GM21528 (cell line): ENCODE data around the gene APOE.
"Not testable (repeated sequence)": the region's sequence is repeated elsewhere in the genome, so short reads cannot be mapped to it uniquely, and the experiment has no call there.

Source experiments
- ATAC-seq: cut with Tn5 transposase; IDR thresholded peaks from one replicate; pipeline ENCODE4 v1.9.1; 2021; ENCODE audit warnings: mild to moderate bottlenecking, moderate library complexity; ENCODE audit not compliant: unreplicated experiment, low FRiP score

APOE gene

DNA sequence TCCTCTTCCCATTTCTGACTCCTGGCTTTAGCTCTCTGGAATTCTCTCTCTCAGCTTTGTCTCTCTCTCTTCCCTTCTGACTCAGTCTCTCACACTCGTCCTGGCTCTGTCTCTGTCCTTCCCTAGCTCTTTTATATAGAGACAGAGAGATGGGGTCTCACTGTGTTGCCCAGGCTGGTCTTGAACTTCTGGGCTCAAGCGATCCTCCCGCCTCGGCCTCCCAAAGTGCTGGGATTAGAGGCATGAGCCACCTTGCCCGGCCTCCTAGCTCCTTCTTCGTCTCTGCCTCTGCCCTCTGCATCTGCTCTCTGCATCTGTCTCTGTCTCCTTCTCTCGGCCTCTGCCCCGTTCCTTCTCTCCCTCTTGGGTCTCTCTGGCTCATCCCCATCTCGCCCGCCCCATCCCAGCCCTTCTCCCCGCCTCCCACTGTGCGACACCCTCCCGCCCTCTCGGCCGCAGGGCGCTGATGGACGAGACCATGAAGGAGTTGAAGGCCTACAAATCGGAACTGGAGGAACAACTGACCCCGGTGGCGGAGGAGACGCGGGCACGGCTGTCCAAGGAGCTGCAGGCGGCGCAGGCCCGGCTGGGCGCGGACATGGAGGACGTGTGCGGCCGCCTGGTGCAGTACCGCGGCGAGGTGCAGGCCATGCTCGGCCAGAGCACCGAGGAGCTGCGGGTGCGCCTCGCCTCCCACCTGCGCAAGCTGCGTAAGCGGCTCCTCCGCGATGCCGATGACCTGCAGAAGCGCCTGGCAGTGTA is 2.7 kb downstream of the APOE start:
- ATAC-seq, result no peak

DNA sequence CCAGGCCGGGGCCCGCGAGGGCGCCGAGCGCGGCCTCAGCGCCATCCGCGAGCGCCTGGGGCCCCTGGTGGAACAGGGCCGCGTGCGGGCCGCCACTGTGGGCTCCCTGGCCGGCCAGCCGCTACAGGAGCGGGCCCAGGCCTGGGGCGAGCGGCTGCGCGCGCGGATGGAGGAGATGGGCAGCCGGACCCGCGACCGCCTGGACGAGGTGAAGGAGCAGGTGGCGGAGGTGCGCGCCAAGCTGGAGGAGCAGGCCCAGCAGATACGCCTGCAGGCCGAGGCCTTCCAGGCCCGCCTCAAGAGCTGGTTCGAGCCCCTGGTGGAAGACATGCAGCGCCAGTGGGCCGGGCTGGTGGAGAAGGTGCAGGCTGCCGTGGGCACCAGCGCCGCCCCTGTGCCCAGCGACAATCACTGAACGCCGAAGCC is 3.3 kb downstream of the APOE start:
- ATAC-seq, result no peak

DNA sequence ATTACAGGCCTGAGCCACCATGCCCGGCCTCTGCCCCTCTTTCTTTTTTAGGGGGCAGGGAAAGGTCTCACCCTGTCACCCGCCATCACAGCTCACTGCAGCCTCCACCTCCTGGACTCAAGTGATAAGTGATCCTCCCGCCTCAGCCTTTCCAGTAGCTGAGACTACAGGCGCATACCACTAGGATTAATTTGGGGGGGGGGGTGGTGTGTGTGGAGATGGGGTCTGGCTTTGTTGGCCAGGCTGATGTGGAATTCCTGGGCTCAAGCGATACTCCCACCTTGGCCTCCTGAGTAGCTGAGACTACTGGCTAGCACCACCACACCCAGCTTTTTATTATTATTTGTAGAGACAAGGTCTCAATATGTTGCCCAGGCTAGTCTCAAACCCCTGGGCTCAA is 4.2 kb downstream of the APOE start:
- no peak for ATAC-seq

DNA sequence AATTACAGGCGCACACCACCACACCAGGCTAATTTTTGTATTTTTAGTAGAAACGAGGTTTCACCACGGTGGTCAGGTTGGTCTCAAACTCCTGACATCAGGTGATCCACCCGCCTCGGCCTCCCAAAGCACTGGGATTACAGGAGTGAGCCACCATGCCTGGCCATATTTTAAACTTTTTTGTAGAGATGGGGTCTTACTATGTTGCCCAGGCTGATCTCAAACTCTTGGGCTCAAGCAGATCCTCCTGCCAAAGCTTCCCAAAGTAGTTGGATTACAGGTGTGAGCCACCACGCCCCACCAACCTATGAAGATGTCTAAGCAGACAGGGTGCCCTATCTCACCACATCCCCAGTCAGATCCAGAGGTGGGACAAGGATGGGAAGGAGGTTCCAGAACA is 6.3 kb downstream of the APOE start:
- ATAC-seq, result not testable (repeated sequence)

DNA sequence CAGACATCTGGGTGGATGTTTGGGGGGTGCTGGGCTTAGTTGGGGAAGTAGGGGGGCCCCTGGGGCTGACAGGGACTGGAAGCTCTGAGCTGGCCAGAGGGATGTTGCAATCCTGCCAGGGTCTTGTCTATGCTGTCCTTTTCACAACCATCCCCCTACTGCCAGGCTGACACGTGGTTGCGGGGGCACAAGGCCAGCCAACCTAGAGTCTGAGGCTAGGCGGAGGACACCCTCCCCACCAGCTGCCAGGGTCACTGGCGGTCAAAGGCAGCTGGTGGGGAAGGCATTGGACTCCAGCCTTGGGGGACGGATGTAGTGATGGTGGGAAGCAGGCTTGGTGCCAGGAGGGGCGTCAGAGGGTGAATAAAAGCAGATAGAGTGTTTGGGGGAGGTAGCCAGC is 7.3 kb downstream of the APOE start:
- ATAC-seq, result no peak

DNA sequence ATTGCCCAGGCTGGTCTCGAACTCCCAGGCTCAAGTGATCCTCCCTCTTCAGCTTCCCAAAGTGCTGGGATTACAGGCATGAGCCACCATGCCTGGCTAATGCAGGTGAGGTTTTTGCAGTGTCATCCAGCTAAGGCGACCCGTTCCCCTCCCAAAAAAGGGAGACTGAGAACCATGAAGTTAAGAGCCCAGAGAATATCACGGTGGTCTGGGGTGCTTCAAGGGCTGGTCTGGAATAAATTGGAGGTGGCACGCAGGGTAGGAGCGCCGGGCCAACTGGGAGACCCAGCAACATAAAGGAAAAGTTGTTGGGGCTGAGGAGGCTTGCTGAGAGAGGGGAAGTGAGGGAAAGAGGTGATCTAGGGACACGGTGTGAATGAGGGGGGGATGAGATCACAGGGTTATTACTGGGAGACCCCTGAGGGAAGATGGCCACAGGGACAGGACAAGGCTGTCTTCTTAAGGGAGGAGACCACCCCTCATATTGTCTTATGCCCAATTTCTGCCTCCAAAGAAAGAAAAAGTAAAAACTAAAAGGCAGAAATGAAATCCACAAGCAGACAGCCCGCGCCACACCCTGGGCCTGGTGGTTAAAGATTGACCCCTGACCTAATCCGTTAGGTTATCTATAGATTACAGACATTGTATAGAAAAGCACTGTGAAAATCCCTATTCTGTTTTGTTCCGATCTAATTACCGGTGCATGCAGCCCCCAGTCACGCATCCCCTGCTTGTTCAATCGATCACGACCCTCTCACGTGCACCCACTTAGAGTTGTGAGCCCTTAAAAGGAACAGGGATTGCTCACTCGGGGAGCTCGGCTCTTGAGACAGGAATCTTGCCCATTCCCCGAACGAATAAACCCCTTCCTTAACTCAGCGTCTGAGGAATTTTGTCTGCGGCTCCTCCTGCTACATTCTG is 8.2 kb downstream of the APOE start:
- ATAC-seq, result not testable (repeated sequence)

DNA sequence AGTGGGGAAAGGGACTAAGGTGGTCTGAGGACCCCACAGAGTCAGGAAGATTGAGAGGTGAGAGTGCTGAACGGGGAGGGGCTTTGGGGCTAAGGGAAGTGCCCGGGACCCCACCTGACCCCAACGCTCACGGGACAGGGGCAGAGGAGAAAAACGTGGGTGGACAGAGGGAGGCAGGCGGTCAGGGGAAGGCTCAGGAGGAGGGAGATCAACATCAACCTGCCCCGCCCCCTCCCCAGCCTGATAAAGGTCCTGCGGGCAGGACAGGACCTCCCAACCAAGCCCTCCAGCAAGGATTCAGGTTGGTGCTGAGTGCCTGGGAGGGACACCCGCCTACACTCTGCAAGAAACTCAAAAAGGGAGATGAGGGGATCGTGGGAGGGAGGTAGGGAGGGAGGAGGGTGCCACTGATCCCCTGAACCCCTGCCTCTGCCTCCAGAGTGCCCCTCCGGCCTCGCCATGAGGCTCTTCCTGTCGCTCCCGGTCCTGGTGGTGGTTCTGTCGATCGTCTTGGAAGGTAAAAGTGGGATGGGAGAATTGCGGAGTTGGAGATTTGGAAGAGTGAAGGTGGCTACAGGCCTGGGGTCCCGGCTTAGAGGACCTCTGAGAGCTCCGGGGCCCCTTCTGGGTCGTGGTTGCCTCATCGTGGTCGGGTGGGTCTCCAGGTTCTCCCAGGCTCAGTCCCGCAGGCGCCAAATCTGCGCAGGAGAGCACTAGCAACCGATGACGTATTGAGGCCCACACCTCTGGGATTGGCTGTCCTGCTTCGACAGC is 9.0 kb downstream of the APOE start, which contains the start of gene APOC1:
Gene APOC1, plus strand, starts transcription at position 176 of the 774 bp plus-strand sequence. Its CDS starts 284 bp downstream, at position 460.
- ATAC-seq, result peak; percentile 92

DNA sequence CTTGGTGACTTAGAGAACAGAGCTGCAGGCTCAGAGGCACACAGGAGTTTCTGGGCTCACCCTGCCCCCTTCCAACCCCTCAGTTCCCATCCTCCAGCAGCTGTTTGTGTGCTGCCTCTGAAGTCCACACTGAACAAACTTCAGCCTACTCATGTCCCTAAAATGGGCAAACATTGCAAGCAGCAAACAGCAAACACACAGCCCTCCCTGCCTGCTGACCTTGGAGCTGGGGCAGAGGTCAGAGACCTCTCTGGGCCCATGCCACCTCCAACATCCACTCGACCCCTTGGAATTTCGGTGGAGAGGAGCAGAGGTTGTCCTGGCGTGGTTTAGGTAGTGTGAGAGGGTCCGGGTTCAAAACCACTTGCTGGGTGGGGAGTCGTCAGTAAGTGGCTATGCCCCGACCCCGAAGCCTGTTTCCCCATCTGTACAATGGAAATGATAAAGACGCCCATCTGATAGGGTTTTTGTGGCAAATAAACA is 18.7 kb downstream of the APOE start:
- ATAC-seq, result no peak

DNA sequence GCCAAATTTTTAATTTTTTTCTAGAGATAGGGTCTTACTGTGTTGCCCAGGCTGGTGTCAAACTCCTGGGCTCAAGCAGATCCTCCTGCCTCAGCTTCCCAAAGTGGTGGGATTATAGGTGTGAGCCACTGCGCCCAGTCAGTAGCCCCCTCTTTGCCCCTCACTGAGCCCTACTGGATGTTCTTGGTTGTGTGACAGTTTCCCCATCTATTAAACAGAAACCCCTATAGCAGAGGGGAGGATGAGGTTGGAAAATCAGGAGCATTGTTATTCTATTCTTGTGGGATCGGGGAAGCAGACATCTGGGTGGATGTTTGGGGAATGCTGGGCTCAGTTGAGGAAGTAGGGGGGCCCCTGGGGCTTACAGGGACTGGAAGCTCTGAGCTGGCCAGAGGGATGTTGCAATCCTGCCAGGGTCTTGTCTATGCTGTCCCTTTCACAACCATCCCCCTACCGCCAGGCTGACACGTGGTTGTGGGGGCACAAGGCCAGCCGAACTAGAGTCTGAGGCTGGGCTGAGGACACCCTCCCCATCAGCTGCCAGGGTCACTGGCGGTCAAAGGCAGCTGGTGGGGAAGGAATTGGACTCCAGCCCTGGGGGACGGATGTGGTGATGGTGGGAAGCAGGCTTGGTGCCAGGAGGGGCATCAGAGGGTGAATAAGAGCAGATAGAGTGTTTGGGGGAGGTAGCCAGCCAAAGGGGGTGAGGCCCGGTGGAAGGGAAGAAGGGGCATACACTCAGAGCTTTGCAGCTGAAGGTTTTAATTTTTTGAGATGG is 19.7 kb downstream of the APOE start:
- ATAC-seq, result no peak

DNA sequence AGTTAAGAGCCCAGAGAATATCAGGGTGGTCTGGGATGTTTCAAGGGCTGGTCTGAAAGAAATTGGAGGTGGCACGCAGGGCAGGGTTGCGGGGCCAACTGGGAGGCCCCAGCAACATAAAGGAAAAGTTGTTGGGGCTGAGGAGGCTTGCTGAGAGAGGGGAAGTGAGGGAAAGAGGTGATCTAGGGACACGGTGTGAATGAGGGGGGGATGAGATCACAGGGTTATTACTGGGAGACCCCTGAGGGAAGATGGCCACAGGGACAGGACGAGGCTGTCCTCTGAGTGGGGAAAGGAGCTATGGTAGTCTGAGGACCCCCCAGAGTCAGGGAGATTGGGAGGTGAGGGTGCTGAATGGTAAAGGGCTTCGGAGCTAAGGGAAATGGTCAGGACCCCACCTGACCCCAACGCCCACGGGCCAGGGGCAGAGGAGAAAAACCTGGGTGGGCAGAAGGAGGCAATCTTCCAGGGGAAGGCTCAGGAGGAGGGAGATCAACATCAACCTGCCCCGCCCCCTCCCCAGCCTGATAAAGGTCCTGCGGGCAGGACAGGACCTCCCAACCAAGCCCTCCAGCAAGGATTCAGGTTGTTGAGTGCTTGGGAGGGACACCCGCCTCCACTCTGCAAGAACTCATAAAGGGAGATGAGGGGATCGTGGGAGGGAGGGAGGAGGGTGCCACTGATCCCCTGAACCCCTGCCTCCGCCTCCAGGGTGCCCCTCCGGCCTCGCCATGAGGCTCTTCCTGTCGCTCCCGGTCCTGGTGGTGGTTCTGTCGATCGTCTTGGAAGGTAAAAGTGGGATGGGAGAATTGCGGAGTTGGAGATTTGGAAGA is 20.9 kb downstream of the APOE start:
- not testable (repeated sequence) for ATAC-seq

DNA sequence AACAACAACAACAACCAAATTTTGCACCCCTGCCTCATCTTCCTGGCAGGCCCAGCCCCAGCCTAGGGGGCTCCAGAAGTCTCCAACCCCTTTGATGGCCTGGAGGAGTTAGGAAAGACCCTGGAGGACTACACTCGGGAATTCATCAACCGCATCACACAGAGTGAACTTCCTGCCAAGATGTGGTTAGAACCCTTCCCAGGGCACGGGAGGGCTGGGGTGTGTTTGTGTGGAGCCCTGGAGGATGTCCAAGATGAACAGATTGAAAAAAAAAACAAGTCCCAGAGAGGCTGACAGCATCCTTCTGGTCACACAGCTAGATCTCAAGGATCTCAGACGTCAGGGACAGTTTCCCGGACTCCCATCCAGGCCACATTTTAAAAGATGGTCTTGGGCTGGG is 22.1 kb downstream of the APOE start:
- no peak for ATAC-seq

DNA sequence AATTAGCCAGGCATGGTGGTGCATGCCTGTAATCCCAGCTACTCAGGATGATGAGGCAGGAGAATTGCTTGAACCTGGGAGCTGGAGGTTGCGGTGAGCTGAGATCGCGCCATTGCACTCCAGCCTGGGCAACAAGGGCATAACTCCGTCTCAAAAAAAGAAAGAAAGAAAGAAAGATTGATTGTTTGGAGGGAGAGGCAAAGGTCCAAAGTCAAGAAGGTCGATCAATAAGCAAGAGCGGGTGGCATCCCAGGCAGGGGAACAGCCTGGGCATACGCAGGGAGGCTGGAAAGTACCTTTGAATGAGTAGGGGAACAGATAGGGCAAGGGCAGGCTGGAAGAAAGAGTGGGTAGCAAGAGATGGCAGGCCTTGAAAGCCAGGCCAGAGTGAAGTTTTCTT is 24.5 kb downstream of the APOE start:
- ATAC-seq, result no peak

DNA sequence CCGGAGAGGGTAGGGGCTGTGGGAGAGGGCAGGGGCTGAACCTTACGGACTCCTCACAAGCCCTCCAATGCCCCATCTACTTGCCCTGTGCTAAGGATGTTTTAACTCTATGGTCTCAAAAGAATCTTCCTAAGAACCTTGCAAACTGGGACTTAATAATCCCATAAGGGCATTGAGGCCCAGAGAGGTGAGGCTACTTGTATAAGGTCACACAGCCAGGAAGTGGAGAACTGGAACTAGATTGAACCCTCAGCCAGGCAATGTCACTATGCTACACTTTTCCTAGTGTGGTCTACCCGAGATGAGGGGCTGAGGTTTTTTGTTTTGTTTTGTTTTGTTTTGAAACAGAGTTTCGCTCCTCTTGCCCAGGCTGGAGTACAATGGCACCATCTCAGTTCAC is 25.9 kb downstream of the APOE start:
- no peak for ATAC-seq

DNA sequence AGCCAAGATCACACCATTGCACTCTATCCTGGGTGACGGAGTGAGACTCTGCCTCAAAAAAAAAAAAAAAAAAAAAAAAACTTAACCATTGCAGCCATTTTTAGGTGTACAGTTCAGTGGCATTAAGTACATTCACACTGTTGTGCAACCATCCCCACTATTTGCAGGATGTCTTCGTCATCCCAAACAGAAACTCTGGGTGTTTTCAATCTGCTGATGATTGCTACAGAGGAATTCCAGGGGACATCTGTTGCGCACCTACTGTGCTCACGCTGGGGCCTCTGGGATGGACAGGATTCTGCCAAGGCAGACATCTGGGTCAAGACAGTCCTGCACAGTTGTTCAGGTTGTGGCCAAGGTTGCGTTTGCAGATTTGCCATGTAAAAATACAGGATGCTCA is 34.1 kb downstream of the APOE start:
- no peak for ATAC-seq

DNA sequence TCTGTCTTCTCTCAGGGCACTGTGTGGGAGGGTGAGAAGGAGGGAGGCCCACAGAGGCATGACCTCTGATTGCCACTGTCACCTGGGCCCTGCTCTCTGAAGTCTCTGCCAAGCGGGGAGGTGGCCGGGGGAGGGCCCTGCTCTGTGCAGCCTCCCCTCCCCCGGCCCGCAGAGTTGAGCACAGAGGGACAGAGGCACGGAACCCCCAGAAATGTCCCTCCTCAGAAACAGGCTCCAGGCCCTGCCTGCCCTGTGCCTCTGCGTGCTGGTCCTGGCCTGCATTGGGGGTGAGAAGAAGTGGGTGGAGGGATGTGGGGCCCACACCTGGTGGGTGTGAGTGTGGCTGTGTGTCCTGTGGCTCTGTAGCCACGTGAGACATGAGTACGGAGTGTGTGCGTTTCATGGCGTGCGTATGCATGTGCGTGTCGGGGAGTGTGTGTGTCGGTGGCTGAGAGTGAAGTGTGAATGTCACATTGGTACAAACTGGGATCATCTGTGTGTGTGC is 36.5 kb downstream of the APOE start, which contains the start of gene APOC4:
Gene APOC4, plus strand, starts transcription at position 171 of the 505 bp plus-strand sequence. Its CDS starts 41 bp downstream, at position 212.
- ATAC-seq, result no peak

DNA sequence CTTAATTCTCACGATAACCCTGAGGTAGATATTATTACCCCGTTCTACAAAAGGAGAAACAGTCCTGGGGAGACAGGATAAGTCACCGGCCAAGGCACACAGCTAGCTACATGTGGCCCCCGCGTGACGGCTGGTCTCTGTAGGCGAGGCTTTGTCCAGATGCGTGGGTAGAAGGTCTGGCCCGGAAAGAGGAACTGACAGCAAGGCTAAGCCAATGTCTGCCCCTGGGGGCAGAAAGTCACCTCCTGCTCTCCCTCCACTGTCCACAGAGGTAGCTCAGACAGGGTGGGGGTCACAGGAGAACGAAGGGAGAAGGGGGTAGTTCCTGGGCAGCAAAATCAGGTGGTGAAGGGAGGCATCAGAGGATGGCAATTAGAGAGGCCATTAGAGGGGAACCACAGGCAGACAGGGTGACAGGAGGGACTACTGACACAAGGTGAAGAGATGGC is 38.2 kb downstream of the APOE start:
- no peak for ATAC-seq

DNA sequence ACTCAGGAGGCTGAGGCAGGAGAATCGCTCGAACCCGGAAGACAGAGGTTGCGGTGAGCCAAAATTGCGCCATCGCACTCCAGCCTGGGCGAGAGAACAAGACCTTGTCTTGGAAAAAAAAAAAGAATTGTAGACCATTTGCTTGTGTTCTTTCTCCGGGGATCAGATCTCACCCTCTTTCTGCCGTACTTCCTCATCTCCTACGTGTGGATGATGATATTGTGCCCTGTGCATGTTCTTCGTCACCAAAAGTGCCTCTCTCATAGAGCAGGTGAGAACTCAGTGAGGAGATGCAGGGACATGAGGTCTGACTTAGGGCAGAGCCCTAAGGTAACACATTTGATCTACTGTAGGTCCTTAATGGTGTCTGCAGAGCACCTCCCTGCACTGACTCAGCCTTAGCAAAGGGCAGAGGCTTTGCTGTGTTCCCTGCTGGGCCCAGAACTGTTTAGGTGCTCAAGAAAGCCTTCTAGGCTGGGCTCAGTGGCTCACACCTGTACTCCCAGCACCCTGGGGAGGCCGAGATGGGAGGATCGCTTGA is 41.5 kb downstream of the APOE start:
- ATAC-seq, result no peak

DNA sequence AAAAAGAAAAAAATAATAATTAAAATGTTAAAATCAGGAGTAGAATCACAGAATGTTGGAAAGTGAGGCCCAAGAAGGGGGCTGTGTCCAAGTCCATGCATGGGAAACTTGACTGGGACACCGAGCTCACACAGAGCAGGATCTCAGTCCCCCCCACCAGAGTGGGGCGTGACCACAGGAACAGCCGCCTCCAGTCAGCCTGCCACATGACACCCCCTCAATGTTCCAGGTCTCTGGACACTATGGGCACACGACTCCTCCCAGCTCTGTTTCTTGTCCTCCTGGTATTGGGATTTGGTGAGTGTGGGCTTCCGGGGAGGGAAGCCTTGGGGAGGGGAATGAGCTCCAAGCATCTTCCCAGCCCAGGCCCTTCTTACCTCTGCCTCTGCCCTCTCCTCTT is 42.6 kb downstream of the APOE start:
- ATAC-seq, result no peak
